ENCODE data around the gene ALAS1.

- TF ChIP-seq CTCF (IDR thresholded peaks at IDR 0.05) (no peak), POLR2AphosphoS5 (IDR thresholded peaks at IDR 0.05) (no peak), POLR2A (IDR thresholded peaks at IDR 0.05) (no peak)
Measured at GRCh38 chr3:52184690-52185089, 13.3 kb upstream of the ALAS1 start.
